Activated CD4-positive, alpha-beta T cell treated with anti-CD3 and anti-CD28 coated beads, Interleukin-2, amount 50 U/mL, for 24 hours (primary cell): ENCODE measurements around the gene GPAT3.
A peak's percentile ranks its signal among the peaks of the same experiment; 100 is the strongest.
"Not testable (repeated sequence)": the region's sequence is repeated elsewhere in the genome, so short reads cannot be mapped to it uniquely, and the experiment has no call there.

Source experiments
- DNase-seq, 2 donors: peaks; one replicate each; pipeline ENCODE4 v3.0.0-alpha.2; 2020; ENCODE audit warnings: low read depth in 1 of 2, low spot score in 1 of 2

Gene GPAT3

DNA sequence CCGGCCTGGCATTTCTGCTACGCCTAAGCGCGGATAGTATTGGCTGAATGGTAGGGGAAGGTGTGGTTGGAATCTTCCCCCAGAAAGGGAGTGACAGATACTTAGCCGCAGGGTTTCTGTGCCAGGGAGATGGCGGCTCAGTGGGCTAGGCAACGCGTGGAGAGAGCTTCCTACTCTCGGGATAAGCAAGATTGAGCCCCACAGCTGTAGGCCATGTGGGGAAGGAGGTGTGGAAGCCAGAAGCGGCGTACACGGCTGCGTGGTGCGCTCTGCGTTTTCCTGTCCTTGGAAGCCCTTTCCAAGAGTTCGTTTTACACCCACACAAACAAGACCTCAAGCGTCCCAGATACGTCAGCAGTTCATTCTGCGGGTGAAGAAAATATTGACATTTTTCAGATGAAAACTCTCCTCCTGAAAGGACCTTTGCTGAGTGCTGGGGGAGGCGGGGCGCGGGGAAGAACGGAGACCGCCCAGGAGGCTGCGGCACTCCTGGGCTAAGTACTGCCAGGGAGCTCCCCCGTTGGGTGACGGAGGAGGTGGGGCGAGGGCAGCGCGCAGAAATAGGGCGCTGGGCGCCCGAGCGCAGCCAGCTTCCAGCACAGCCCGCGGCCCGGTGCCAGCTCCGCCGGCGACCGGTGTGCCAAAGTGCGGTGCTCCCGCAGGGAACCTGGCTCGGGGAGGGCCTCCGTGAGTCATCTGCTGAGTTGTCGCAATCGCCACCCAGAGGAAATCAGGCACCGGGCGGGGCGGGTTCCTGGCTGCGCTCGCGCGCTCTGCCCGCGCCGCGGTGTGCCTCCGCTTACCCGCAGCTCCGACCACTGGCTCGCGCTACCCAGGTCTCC, at the start of gene GPAT3:
GPAT3 (plus strand) TSS at position 589 of the 842 bp plus-strand sequence. CDS start 515 bp downstream, outside the sequence.
- DNase-seq: peak; percentile 45 to 58

DNA sequence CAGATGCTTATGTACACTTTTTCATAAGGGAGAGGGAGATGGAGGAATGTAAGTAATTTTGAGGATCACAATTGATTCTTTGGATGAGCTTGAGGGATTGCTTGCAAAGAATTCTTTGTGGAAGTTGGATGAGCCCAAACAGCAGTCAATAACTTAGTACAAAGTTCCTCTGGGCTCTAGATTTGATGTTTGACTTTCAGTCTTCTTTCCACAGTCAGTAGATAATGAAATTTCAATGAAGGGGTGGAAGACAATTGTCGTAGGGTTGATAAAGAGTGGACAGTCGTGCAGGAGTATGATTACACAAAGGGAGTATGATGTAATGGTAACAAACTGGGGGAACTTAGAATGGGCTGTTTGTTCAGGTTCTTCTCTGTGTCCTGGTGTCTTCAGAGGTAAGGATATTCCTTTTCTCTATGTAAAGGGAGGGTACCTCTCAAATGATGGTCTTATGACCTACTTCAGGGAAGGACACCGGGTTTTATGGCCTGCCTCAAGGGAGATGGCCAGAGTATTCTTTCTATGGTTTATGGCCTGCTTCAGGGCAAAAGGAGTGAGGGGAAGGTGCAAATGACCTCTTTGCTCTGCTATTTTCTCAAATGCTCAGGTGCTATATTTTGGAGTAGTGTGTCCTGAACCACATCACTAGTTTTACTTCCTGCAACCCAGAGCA, 49.3 kb upstream of the GPAT3 start:
- no peak for DNase-seq

DNA sequence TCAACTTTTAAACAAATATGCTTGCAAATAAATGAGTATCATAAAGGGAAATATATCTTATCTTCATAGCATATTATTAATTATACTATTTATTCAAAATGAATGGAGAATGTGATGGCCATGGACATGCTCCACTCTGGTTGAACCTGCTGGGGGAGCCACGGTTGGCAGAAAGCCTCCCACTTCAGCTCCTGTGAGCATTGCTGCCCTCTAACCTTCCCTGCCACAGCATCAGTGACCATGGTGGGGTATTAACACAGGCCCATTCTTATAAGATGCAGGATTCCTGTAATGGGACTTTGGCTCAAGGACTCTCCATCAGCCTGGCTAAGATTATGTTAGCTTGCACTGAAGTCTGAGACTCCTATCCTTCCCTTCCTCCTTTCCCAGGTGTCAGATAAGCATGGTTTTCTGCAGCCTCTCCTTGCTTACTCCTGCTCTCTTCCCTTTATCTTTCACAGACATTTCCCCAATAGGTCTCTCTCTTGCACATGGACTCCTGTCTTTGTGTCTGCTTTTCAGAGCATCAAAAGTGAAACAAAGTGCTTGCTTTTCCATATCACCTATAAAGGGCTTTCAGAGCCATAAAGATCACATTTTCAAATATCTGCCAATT, 46.1 kb upstream of the GPAT3 start:
- no peak for DNase-seq

DNA sequence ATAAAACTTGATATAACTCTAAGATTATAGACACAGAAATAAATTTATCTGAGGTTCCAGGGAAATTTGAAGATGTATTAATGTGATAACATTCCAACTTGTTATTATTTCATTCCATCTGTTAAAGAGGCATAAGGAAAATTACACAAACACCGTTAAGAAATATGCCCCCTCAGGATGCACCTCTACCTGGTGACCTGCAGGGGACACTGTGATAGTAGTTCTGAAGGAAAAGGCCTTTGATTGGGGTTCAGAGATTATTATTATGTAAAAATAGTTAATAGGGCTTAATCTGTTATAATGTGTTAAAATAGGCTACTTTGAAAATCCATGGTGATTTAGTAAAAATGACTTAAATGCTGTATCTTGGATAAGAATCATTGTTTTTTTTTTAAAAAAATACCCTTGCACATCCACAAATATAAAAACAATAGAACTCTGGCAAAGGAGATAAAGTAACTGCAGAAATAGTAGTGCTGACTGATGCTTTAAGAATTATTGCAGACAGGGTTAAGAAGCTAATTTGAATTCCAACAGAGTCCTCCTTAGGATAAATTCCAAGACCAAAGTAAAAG, 44.9 kb upstream of the GPAT3 start:
- peak in 1 of 2 donors; percentile 10 for DNase-seq

DNA sequence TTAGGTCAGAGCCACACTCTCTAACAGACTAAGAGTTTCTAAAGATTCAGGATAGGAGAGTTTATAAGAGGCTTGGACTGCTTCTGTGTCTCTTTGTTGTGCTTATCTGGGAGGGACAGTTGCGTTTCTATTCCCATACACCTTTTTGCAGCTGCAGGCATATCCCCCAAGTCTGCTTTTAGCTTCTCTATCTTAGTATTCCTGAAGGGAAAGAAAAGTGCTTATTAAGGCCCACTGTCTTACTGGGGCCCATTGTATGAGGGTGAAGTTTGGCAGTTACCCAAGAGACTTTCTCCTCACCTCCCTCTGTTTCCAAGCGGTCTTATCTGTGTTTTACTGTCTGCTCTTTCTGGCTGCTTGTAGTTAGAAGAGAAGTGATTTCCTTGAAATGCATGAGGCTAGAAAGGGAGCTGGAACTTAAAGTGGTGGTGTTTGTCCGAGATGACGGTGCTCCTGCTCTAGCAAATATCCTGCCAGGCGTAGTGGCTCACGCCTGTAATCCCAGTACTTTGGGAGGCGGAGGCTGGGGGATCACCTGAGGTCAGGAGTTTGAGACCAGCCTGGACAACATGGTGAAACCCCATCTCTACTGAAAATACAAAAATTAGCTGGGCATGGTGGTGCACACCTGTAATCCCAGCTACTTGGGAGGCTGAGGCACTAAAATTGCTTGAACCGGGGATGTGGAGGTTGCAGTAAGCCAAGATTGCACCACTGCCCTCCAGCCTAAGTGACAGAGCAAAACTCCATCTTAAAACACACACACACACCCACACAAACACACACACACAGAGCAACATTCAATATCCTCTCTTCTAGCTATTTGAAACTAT, 39.6 kb upstream of the GPAT3 start:
- DNase-seq: not testable (repeated sequence)

DNA sequence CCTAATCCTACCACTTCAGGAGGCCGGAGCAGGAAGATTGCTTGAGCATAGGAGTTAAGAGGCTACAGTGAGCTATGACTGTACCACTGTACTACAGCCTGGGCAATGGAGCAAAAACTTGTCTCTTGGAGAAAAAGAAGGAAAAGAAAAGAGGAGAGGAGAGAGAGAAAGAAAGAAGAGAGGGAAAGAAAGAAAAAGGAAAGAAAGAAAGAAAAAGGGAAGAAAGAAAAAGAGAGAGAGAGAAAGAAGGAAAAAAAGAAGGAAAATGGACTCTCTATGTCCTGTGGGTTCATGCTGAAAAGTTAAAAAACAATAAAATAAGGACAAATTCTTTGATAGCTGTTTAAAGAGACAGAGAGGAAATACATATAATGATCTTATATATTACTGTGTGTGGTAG, 37.7 kb upstream of the GPAT3 start:
- no peak for DNase-seq

DNA sequence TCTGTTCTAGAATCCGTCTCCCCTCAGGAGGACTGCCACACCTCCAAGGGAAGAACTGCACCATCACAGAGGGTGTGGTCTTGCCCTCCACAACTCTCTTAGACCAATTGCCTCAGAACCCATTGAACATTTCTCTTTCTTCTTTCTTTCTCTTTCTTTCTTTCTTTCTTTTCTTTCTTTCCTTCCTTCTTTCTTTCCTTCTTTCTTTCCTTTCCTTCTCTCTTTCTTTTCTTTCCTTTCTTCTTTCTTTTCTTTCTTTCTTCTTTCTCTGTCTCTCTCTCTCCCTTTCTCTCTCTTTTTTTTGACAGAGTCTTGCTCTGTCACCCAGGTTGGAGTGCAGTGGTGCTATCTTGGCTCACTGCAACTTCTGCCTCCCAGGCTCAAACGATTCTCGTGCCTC, 34.2 kb upstream of the GPAT3 start:
- DNase-seq: not testable (repeated sequence)

DNA sequence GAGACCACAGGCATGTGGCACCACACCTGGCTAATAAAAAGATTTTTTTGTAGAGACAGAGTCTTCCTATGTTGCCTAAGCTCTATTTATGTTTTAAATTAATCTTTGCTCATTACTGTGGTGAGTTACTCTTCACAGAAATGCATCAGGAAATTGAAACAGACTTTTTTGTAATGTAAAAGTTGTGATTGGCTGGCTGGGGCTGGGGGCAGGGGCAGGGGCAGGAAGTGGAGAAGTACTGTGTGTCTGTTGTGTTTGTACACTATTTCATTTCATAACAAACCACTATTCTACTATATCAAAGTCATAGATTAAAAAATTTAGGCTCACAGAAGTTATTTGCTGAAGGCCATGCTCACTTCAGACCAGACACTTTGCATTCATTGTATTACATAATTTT, 31.9 kb upstream of the GPAT3 start:
- no peak for DNase-seq

DNA sequence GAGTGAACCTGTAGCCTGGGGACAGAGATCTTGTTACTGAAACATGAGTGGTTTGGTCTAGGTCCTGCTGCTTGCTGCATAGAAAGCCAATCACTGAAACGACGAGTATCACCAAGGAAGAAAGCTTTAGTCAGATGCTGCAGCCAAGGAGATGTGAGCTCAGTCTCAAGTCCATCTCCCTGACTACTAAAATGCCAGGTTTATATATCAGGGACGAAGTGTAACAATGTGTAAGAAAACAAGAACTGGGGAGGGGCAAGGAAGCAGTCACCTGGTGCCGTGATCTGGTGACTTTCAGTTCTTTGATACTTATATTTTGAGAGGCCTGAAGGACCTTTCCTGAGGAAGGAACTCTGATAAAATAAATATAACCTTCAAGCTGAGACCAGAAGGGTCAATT, 31.4 kb upstream of the GPAT3 start:
- DNase-seq: no peak

DNA sequence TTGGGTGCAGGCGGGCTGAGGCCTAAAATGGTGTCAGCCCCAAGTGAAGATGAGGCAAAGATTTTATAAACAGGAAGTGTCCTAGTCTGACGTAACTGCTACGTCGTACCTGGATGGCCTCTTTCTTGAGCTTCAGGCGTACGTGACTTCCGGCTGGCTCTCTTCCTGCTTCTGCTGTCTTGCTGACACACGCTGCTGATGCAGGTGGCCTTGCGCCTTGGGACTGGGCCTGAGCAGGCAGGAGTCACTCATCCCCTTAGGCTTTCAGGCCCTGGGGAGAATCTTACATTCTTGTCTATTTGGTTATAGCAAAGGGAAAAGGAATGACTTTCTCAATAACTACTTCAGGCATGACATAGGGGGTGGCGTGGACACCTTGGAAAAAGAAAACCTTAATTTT, 30.9 kb upstream of the GPAT3 start:
- no peak for DNase-seq

DNA sequence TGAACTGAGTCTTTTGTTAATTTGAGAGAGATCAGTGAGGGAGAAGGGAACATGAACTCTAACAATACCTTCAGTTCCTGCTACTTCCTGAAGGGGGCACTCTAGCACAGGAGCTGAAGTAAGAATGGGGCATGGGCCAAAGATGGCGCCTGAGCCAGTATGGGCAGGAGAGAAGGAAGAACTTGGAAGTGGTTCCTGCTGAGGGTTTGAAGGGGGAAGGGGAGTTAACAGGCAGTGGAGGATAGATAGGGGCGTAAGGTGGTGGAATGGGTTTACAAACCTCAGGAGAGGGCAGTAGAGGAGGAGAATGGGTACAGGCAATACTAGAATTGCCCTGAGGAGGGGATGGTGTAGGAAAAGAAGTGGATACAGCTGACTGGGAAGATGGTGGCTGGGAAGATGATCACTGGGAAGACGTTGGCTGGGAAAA, 26.7 kb upstream of the GPAT3 start:
- DNase-seq: peak; percentile 13 to 48

DNA sequence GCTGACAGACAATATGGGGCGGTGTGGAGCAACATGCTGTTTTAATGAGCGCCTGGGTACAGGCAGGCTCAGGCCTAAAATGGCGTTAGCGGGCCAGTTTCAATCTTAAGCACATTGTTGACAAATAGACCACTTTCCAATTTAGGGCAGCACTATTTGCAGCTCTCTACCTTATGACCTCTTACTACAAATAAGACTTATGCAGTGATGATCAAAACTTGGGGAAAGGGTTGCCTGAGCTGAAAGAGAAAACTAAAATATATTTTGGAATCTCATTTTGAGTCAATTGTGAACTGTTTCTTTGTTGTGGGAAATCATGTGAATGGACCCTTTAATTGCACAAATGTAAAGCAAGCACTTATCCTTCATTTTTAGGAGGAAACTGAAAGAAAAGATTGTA, 25.5 kb upstream of the GPAT3 start:
- DNase-seq: no peak

DNA sequence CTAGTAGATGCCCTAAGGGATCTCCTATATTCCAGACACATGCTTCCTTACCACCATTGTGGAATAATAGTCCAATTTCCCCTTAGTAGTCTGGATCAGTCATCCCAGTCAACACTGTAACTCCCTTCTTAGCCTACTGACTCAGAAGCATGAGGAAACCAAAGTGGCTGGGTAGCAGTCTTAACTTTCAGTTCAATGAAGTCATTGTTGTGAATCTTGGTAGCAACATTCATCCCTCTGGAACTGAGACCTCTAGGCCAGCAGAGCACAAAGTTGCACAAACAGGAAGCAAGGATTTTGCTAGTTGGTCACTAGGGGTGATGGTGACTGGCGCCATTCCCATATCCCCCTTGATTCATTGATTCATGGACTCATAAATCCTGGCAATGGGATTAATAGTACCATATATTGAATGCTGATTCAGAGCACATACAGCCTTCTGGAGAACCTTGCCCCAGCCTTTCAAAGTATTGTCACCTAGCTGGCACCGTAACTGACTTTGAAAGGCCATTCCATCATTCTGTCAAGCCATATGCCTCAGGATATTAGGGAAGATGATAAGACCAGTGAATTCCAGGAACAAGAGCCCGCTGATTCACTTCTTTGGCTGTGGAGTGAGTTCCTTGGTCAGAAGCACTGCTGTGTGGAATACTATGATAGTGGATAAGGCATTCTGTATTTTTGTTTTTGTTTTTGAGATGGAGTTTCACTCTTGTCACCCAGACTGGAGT, 19.7 kb upstream of the GPAT3 start:
- no peak for DNase-seq

DNA sequence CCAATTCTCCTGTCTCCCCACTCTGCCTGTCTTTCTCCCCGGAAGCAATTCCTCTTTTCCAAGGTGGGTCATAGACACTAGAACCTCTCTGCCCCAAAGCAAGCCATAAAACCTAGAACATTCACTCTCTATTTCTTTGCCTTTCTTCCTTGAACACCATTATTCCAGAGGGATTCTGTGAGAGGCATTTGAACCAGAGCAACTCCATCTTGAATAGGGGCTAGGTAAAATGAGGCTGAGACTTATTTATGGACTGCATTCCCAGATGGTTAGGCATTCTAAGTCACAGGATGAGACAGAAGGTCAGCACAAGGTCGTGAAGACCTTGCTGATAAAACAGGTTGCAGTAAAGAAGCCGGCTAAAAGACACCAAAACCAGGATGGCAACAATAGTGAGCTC, 13.7 kb upstream of the GPAT3 start:
- DNase-seq: no peak

DNA sequence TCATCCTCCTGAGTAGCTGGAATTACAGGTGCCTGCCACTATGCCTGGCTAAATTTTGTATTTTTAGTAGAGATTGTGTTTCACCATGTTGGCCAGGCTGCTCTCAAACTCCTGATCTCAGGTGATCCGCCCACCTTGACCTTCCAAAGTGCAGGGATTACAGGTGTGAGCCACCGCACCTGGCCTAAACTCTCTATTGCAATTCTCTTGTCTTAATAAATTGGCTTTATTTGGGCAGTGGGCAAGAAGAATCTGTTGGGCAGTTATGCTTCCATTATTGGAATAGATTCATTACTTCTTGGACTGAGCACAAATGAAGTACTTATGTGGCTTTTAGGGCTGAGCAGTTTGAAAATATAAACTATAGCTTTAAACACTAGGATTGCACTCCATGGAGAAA, 8.2 kb upstream of the GPAT3 start:
- no peak for DNase-seq

DNA sequence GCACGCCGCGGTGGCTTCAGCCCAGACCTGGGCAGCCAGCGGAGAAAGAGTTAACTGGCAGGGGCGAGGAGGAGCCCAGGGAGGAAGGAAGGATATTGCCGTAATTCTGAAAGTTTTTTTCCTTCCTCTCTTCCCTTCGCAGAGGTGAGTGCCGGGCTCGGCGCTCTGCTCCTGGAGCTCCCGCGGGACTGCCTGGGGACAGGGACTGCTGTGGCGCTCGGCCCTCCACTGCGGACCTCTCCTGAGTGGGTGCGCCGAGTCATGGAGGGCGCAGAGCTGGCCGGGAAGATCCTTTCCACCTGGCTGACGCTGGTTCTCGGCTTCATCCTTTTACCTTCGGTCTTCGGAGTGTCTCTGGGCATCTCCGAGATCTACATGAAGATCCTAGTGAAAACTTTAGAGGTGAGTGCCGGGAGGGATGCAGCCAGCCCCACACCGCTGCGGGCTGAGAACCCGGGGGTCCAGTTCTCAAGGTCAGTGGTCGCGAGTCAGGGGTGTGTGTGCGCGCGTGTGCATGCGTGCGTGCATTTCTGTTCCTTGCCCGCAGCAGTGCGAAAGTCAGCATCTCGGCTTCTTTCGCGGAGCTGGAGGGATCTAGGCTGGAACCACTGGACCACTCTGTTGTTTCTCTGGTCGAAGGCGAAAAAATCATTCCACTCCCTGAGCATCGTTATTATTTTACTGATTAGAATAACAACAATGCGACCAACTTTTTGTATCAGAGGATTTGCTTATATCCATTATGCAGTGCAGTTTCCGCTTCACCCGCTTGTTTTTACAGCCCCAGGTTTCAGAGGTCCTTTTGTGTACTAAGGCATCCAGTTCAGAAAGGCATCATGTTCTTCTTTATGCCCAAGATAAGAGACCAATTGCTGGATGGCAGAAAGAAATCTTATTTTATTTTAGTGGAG, 709 bp downstream of the GPAT3 start:
- DNase-seq: no peak

DNA sequence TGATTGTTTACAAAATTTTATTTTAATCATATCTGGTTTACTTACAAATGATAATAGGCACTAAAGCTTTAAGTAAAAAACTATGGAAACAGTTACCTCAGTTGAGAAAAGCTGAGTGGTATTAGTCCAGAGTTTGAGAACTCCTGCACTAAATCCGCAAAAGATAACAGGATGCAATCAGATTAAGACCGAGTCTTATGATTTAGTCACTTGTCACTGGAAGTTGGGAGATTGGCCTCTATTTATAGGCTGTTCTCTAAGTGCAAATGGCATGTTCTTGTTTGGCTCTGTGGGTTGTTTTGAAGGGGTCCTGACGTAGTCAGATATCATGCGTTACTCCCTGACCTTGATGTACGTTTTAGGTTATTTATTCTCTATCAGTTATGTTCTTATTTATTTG, 6.3 kb downstream of the GPAT3 start:
- no peak for DNase-seq

DNA sequence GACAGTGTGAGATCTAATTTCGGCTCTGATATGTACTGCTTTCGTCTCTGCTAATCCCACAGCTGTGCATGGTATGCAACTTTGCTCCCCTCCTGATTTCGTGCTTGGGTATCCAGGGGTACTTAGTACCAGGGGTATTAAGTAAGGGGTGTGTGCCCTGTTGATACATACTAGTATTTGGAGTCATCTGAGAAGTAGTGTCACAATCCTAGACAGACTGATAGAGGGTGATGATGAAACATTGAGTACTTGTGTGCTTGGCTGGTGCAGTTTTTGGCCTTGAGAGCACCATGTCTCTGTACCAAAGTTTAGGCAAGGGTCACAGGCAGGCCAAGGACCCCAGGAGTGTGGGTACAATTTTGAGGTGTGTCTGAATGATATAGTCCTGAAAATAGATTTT, 10.9 kb downstream of the GPAT3 start:
- DNase-seq: no peak
